Vagina (tissue), 2 donors: Measurements from ENCODE around the gene DHX15. TPM values are rescaled to one million over a fixed set of nuclear protein-coding genes. Genes with fewer than 3 reads are reported as not detected.

Experiments used
- DNase-seq, 2 donors: peaks; one replicate each; pipeline ENCODE4 v3.0.0-alpha.2; 2017; ENCODE audit errors: extremely low spot score in 2 of 2
- H3K27ac ChIP-seq: fragments of 200-600 bp; sonication (generic); one replicate; pipeline ENCODE4 v1.5.1; 2019
- H3K27me3 ChIP-seq: fragments of 200-600 bp; sonication (generic); one replicate; pipeline ENCODE4 v1.5.1; 2019
- H3K36me3 ChIP-seq, 2 donors: fragments of 200-600 bp; sonication (generic); one replicate each; pipeline ENCODE4 v1.5.1; 2017 to 2019
- H3K4me1 ChIP-seq: fragments of 200-600 bp; sonication (generic); one replicate; pipeline ENCODE4 v1.5.1; 2019
- H3K4me3 ChIP-seq, 2 donors: fragments of 200-600 bp; sonication (generic); 1 replicate in 1 of 2; 2 replicates in 1 of 2; pipeline ENCODE4 v1.5.1; 2016 to 2019
- H3K9me3 ChIP-seq: fragments of 200-600 bp; sonication (generic); one replicate; pipeline ENCODE4 v1.5.1; 2019
- POLR2A ChIP-seq, 2 donors: fragments of 450-650 bp; IDR thresholded peaks; one replicate each; pipeline ENCODE4 v1.6.1; 2017; ENCODE audit warnings: antibody characterized with exemption in 2 of 2, mild to moderate bottlenecking in 2 of 2, moderate library complexity in 2 of 2
- POLR2AphosphoS5 ChIP-seq, 2 donors: sonication (generic); formaldehyde crosslinking; IDR thresholded peaks; one replicate each; pipeline ENCODE4 v1.9.0; 2017; ENCODE audit warnings: antibody characterized with exemption in 2 of 2, mild to moderate bottlenecking in 2 of 2, low read depth in 1 of 2; ENCODE audit not compliant: insufficient read depth in 1 of 2
- intact Hi-C: fragments of 100-400 bp; cut with DNase I; formaldehyde crosslinking; loops from one replicate; pipeline ENCODE4 v1.15.1; 2023
- total RNA-seq: library from RNA; depleted of rRNA; stranded (reverse); fragments of >200 nt; gene quantifications from one replicate; pipeline ENCODE4 v1.2.3, GENCODE V29; 2016
- TF ChIP-seq, protein P1 (sequence below), 3 experiments: fragments of 450-650 bp in 2 of 3; fragments of 200-600 bp in 1 of 3; sonication (generic) in 1 of 3; IDR thresholded peaks; one replicate each; pipeline ENCODE4 v1.5.1; 2017 to 2019; ENCODE audit warnings: antibody characterized with exemption in 3 of 3, mild to moderate bottlenecking in 2 of 3, moderate library complexity in 2 of 3

DHX15 gene
- total RNA-seq, 1 donor from 2014 or later = 140 TPM

DNA sequence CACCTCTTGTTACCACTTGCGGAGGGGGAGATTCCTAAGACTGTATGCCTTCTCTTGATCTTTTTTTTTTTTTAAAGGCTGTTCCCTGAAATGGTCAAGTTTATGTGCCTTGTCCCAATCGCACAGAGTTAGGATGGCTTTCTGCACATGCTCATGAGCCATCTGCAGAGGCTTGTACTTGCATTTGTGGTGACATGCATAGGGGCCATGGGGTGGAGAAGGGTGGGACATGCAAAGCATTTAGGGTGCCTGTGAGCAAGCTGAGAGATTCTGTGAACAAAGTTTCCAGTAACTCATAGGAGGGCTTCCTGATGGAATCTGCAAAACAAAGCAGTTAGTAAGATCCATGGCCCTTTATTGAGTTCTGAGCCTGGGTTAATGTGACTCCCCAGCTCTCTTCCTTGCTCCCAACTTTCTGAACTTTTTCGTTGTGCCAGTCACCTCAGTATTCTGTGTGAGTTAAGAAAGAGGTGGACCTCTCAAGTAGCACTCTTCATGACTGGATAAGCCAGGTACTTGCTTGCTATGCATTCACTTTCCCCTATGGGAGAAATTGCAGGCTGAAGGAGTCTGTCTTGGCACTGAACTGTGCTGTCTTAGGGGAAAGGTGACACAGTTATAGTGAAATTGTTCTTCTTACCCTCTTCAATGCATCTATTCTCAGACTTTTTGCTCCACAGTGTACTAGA is 37.9 kb upstream of the DHX15 start:
- Histone ChIP-seq H3K36me3 (no peaks in the 10 kb centered on the region), H3K27me3 (no peaks in the 10 kb centered on the region), H3K27ac (no peak overlapping the region), H3K4me1 (no peaks in the 10 kb centered on the region), H3K4me3 (no peak overlapping the region), H3K9me3 (no peaks in the 10 kb centered on the region)
- no peak for DNase-seq
- TF ChIP-seq, protein P1, sequence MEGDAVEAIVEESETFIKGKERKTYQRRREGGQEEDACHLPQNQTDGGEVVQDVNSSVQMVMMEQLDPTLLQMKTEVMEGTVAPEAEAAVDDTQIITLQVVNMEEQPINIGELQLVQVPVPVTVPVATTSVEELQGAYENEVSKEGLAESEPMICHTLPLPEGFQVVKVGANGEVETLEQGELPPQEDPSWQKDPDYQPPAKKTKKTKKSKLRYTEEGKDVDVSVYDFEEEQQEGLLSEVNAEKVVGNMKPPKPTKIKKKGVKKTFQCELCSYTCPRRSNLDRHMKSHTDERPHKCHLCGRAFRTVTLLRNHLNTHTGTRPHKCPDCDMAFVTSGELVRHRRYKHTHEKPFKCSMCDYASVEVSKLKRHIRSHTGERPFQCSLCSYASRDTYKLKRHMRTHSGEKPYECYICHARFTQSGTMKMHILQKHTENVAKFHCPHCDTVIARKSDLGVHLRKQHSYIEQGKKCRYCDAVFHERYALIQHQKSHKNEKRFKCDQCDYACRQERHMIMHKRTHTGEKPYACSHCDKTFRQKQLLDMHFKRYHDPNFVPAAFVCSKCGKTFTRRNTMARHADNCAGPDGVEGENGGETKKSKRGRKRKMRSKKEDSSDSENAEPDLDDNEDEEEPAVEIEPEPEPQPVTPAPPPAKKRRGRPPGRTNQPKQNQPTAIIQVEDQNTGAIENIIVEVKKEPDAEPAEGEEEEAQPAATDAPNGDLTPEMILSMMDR (IDR thresholded peaks at IDR 0.05) = no peak
- TF ChIP-seq POLR2A (IDR thresholded peaks at IDR 0.05) (no peak), POLR2AphosphoS5 (IDR thresholded peaks at IDR 0.05; ENCODE audit: insufficient read depth in 1 of 2, low read depth in 1 of 2) (no peak)
- intact Hi-C loops = no loop called here

DNA sequence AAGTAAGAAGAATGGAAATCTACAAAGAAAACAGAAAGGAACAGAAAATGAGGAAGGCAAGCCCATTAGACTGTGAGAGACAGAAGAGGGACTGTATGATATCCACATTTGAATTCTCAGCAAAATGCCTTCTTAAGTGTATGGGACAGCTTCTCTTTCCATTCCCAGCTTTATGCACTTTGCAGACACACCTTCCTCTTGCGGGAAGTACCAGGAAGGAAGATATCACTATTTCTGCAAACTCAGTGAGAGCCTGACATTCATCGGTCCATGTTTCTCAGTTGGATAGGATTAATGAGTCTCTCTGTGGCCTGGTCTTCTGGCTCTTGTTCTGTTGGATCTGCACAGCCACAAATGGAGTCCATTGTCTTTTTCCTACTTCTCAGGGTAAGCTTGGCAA is 31.6 kb upstream of the DHX15 start:
- H3K9me3 ChIP-seq = no peaks in the 10 kb centered on the region
- no peaks in the 10 kb centered on the region for H3K27me3 ChIP-seq
- no peak for DNase-seq
- no peak for TF ChIP-seq POLR2A (IDR thresholded peaks at IDR 0.05)
- TF ChIP-seq POLR2AphosphoS5 (IDR thresholded peaks at IDR 0.05; ENCODE audit: insufficient read depth in 1 of 2, low read depth in 1 of 2) = no peak
- TF ChIP-seq, protein P1 (IDR thresholded peaks at IDR 0.05) = no peak
- no peaks in the 10 kb centered on the region for H3K4me1 ChIP-seq
- H3K36me3 ChIP-seq = no peaks in the 10 kb centered on the region
- no peak overlapping the region for H3K4me3 ChIP-seq
- H3K27ac ChIP-seq = no peak overlapping the region
- intact Hi-C loops = no loop called here

DNA sequence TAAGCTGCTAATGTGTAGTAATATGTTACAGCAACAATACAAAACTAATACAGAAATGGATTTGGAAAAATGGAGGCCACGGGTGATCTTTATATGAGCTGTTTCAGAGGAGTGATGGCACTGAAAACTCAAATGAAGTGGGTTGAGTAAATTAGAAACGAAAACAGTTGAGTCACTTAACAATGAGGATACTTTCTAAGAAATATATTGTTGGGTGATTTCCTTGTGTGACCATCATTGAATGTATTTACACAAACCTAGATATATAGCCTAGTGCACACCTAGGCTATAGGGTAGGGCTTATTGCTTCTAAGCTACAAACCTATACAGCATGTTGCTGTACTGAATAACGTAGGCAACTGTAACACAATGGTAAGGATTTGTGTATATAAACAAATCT is 30.5 kb upstream of the DHX15 start:
- Histone ChIP-seq H3K4me1 (no peaks in the 10 kb centered on the region), H3K36me3 (no peaks in the 10 kb centered on the region), H3K9me3 (no peaks in the 10 kb centered on the region), H3K27ac (no peak overlapping the region), H3K4me3 (no peak overlapping the region), H3K27me3 (no peaks in the 10 kb centered on the region)
- intact Hi-C loops = no loop called here
- DNase-seq = no peak
- TF ChIP-seq POLR2A (IDR thresholded peaks at IDR 0.05) = no peak
- TF ChIP-seq, protein P1 (IDR thresholded peaks at IDR 0.05) = no peak
- no peak for TF ChIP-seq POLR2AphosphoS5 (IDR thresholded peaks at IDR 0.05; ENCODE audit: insufficient read depth in 1 of 2, low read depth in 1 of 2)

DNA sequence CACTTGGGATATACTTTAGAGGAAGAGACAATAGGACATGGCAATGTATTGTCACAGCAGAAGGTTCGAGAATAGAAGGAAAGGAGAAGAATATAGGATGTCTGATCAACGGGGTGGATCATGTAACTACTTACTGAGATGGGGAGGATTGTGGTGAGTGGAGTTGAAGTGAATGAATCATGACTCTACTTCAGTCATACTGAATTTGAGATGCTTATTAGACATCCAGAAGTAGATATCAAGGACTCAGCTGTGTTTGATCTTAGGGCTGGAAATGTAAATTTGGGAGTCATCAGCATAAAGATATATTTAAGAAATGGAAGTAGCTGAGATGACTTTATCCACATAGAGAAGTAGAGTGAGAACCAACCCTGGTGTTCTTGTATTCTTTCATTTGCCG is 29.1 kb upstream of the DHX15 start:
- Histone ChIP-seq H3K4me3 (no peak overlapping the region), H3K36me3 (no peaks in the 10 kb centered on the region), H3K27me3 (no peaks in the 10 kb centered on the region), H3K27ac (no peak overlapping the region), H3K9me3 (no peaks in the 10 kb centered on the region), H3K4me1 (no peaks in the 10 kb centered on the region)
- TF ChIP-seq POLR2AphosphoS5 (IDR thresholded peaks at IDR 0.05; ENCODE audit: insufficient read depth in 1 of 2, low read depth in 1 of 2) = no peak
- TF ChIP-seq, protein P1 (IDR thresholded peaks at IDR 0.05) = no peak
- no peak for TF ChIP-seq POLR2A (IDR thresholded peaks at IDR 0.05)
- no peak for DNase-seq
- intact Hi-C loops = no loop called here

DNA sequence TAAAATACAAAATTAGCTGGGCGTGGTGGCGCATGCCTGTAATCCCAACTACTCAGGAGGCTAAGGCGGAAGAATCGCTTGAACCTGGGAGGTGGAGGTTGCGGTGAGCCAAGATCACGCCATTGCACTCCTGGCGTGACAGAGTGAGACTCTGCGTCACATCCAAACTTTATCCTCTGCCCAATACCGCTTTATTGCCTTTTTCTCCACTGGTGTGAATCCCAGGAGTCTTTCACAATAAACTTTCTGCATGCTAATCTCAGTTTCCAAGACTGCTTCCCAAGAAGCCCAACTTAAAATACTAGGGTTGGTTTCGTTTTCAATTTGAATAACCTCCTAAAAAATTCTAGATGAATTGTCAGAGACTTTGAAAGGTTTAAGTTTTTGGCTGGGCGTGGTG is 27.2 kb upstream of the DHX15 start:
- TF ChIP-seq POLR2A (IDR thresholded peaks at IDR 0.05) (no peak), POLR2AphosphoS5 (IDR thresholded peaks at IDR 0.05; ENCODE audit: insufficient read depth in 1 of 2, low read depth in 1 of 2) (no peak)
- TF ChIP-seq, protein P1 (IDR thresholded peaks at IDR 0.05) = no peak
- Histone ChIP-seq H3K4me3 (no peak overlapping the region), H3K27ac (no peak overlapping the region), H3K27me3 (no peaks in the 10 kb centered on the region), H3K4me1 (no peaks in the 10 kb centered on the region), H3K36me3 (no peaks in the 10 kb centered on the region), H3K9me3 (no peaks in the 10 kb centered on the region)
- no peak for DNase-seq
- intact Hi-C loops = no loop called here
